K562 (cell line): Measurements from ENCODE around the gene SLITRK3. TPM values are rescaled to one million over a fixed set of nuclear protein-coding genes. Genes with fewer than 3 reads are reported as not detected.

ENCODE experiments used
- ATAC-seq: fragments of 200-7000 bp; cut with Tn5 transposase; 3 replicates; pipeline ENCODE4 v1.9.1; 2020; ENCODE audit warnings: moderate library complexity
- BruUV-seq: library from RNA; stranded (reverse); fragments of 400-500 nt; replicated peaks from 2 replicates; lab custom pipeline; 2021; lab: Mats Ljungman, UMichigan
- CTCF ChIA-PET: fragments of 300-600 bp; formaldehyde crosslinking; extraction: SDS; loops from one replicate; lab custom pipeline; 2021; ENCODE audit warnings: low intra/inter-chr PET ratio; lab: Yijun Ruan, JAX
- POLR2A ChIA-PET: fragments of 300-600, 350-650 bp; sonication (Branson Sonifier 250); formaldehyde crosslinking; extraction: SDS; loops from one replicate; lab custom pipeline; 2021; ENCODE audit warnings: antibody characterized with exemption, inconsistent platforms; lab: Yijun Ruan, JAX
- DNase-seq, 4 experiments: peaks; one replicate each; pipeline versions ENCODE4 v3.0.0 to v3.0.0-alpha.2; 2011 to 2018; ENCODE audit warnings: low spot score in 3 of 4, mixed read lengths in 3 of 4; ENCODE audit errors: extremely low read depth in 1 of 4
- FAIRE-seq: peaks from 2 replicates; lab custom pipeline; 2011; peaks lifted over from hg19 to GRCh38; lab: Jason Lieb, UNC
- H2AFZ ChIP-seq: 2 replicates; pipeline ENCODE4 v1.6.0; 2011; ENCODE audit warnings: low read depth, low read length, control low read depth, inconsistent platforms
- H3K27ac ChIP-seq: fragments of 200-600 bp; 3 replicates; pipeline ENCODE4 v1.8.0; 2011; ENCODE audit warnings: low read depth, mild to moderate bottlenecking, control low read depth, inconsistent platforms, low read length, moderate library complexity, mixed read lengths; ENCODE audit errors: extremely low read depth
- H3K27me3 ChIP-seq, 2 experiments: fragments of 300-600 bp in 1 of 2; 2 replicates in 1 of 2; 3 replicates in 1 of 2; pipeline versions ENCODE4 v1.6.0 to v1.8.0; 2011; ENCODE audit warnings: inconsistent platforms in 2 of 2, low read length in 2 of 2, mild to moderate bottlenecking in 1 of 2, mixed read lengths in 1 of 2, moderate library complexity in 1 of 2; ENCODE audit not compliant: control insufficient read depth in 2 of 2, insufficient read depth in 2 of 2
- H3K36me3 ChIP-seq: fragments of 300-600 bp; 3 replicates; pipeline ENCODE4 v1.8.0; 2011; ENCODE audit warnings: mild to moderate bottlenecking, low read length, inconsistent platforms; ENCODE audit not compliant: control insufficient read depth, insufficient read depth
- H3K4me1 ChIP-seq, 2 experiments: fragments of 200-600 bp in 1 of 2; replicated peaks in 1 of 2; 2 replicates in 1 of 2; 3 replicates in 1 of 2; pipeline versions ENCODE4 v1.5.1 to v1.8.0; 2011; ENCODE audit warnings: inconsistent platforms in 2 of 2, low read length in 2 of 2, mild to moderate bottlenecking in 1 of 2, mixed read lengths in 1 of 2, moderate library complexity in 1 of 2; ENCODE audit not compliant: control insufficient read depth in 2 of 2, insufficient read depth in 2 of 2
- H3K4me2 ChIP-seq: 2 replicates; pipeline ENCODE4 v1.6.1; 2011; ENCODE audit warnings: low read length, control low read depth, inconsistent platforms, mixed read lengths; ENCODE audit not compliant: insufficient read depth
- H3K4me3 ChIP-seq: fragments of 200-600 bp; sonication (generic), shearing (Covaris generic); 2 replicates; pipeline ENCODE4 v1.5.1; 2016; ENCODE audit warnings: control low read depth, inconsistent platforms
- H3K79me2 ChIP-seq: fragments of 200-600 bp; 3 replicates; pipeline ENCODE4 v1.8.0; 2011; ENCODE audit warnings: low read length, inconsistent platforms; ENCODE audit not compliant: control insufficient read depth, insufficient read depth
- H3K9ac ChIP-seq, 2 experiments: 2 replicates each; pipeline versions ENCODE4 v1.6.0 to v1.6.1; 2011; ENCODE audit warnings: low read depth in 2 of 2, low read length in 2 of 2, control low read depth in 1 of 2, inconsistent platforms in 1 of 2, mild to moderate bottlenecking in 1 of 2, mixed read lengths in 1 of 2; ENCODE audit not compliant: insufficient read depth in 1 of 2
- H3K9me1 ChIP-seq: one replicate; pipeline ENCODE4 v1.6.0; 2011; ENCODE audit warnings: inconsistent platforms, mild to moderate bottlenecking, low read length, moderate library complexity; ENCODE audit not compliant: control insufficient read depth, insufficient read depth
- H3K9me3 ChIP-seq: replicated peaks from 2 replicates; pipeline ENCODE4 v1.5.1; 2011; ENCODE audit warnings: low read depth, low read length, inconsistent platforms; ENCODE audit not compliant: control insufficient read depth, insufficient read depth
- H4K20me1 ChIP-seq: replicated peaks from 2 replicates; pipeline ENCODE4 v1.6.1; 2011; ENCODE audit warnings: low read length, inconsistent platforms, mixed read lengths; ENCODE audit not compliant: control insufficient read depth, insufficient read depth
- AFF1 ChIP-seq, 2 experiments: fragments of 450-650 bp; IDR thresholded peaks; 2 replicates each; pipeline ENCODE4 v1.6.1; 2018; ENCODE audit warnings: mild to moderate bottlenecking in 2 of 2, low read depth in 1 of 2; ENCODE audit not compliant: partially characterized antibody in 2 of 2
- ELF1 ChIP-seq: fragments of 200-800 bp; sonication (Bioruptor generic); IDR thresholded peaks from 2 replicates; pipeline ENCODE4 v1.6.1; 2016; ENCODE audit warnings: missing genetic modification characterization, missing compliant biosample characterization
- HOXB6 ChIP-seq: fragments of 250-450 bp; sonication (Bioruptor Pico); IDR thresholded peaks from 2 replicates; pipeline ENCODE4 v1.5.1; 2022; ENCODE audit warnings: mild to moderate bottlenecking, borderline replicate concordance
- JUND ChIP-seq, 2 experiments: IDR thresholded peaks; 2 replicates in 1 of 2; 3 replicates in 1 of 2; pipeline ENCODE4 v1.6.1; 2011; ENCODE audit warnings: borderline replicate concordance in 2 of 2, low read depth in 2 of 2, low read length in 2 of 2, improper control_type of control experiment in 1 of 2, missing biosample characterization in 1 of 2, missing genetic modification characterization in 1 of 2, missing genetic modification reagents in 1 of 2
- MAFF ChIP-seq: IDR thresholded peaks from 2 replicates; pipeline ENCODE4 v1.6.1; 2012; ENCODE audit warnings: low read length, improper control_type of control experiment
- MAFK ChIP-seq: IDR thresholded peaks from 2 replicates; pipeline ENCODE4 v1.6.1; 2011; ENCODE audit warnings: low read length, improper control_type of control experiment
- NFE2 ChIP-seq: IDR thresholded peaks from 2 replicates; pipeline ENCODE4 v1.6.1; 2014; ENCODE audit warnings: antibody characterized with exemption, low read depth
- TRIM28 ChIP-seq: fragments of 450-650 bp; IDR thresholded peaks from 2 replicates; pipeline ENCODE4 v1.6.1; 2017
- USF2 ChIP-seq: sonication (generic); formaldehyde crosslinking; IDR thresholded peaks from 2 replicates; pipeline ENCODE4 v1.5.0; 2020; ENCODE audit warnings: missing genetic modification reagents
- ZNF316 ChIP-seq: fragments of 450-650 bp; IDR thresholded peaks from 2 replicates; pipeline ENCODE4 v1.6.1; 2016
- whole genome bisulfite sequencing: fragments of 100-300 bp; shearing (Covaris generic); methylation state at CpG from one replicate; pipeline ENCODE4 v1.1.6; 2016; ENCODE audit warnings: low coverage, mixed read lengths; ENCODE audit not compliant: insufficient coverage; ENCODE audit errors: missing lambda C conversion rate; 5-methylcytosine and 5-hydroxymethylcytosine counted together
- in situ Hi-C: fragments of 300-500 bp; cut with MboI; formaldehyde crosslinking; loops from 4 replicates; pipeline ENCODE4 v1.15.0; 2018; ENCODE audit warnings: inconsistent platforms, mixed read lengths
- intact Hi-C: fragments of 100-400 bp; cut with micrococcal nuclease; formaldehyde crosslinking; loops from 2 replicates; pipeline ENCODE4 v1.14.2; 2022
- polyA plus RNA-seq, 8 experiments: library from polyadenylated mRNA; depleted of rRNA in 4 of 8; stranded (reverse) in 5 of 8; unstranded in 3 of 8; fragments of >200 nt; fragmentation: Nextera tagmentation in 2 of 8; fragmentation: Illumina TruSeq in 1 of 8; extraction: Ambion mirVana in 2 of 8; extraction: Trizol in 1 of 8; gene quantifications; 2 replicates each; pipeline versions ENCODE4 v1.2.1 to v1.2.3, GENCODE V29; 2011 to 2014; ENCODE audit warnings: inconsistent platforms in 1 of 8, missing spikeins in 1 of 8
- total RNA-seq, 7 experiments: library from RNA; depleted of rRNA in 6 of 7; stranded (reverse); fragments of >200 nt in 6 of 7; fragmentation: Illumina TruSeq in 2 of 7; extraction: Trizol in 2 of 7; gene quantifications; 2 replicates each; pipeline versions ENCODE4 v1.2.1 to v1.2.3, GENCODE V29; 2011 to 2021; ENCODE audit warnings: low replicate concordance in 1 of 7

Gene SLITRK3
- total and polyA plus RNA-seq, 9 of the 15 experiments (the other 6 are each of a cell fraction or from before 2014, with no cell fraction given) = not detected

- POLR2A ChIA-PET = no interaction called here
- Histone ChIP-seq H3K9me1 (no peaks in the 10 kb centered on the region), H3K27ac (no peak overlapping the region), H4K20me1 (no peaks in the 10 kb centered on the region), H3K4me3 (no peak overlapping the region), H3K79me2 (no peaks in the 10 kb centered on the region), H3K36me3 (no peaks in the 10 kb centered on the region), H3K9me3 (no peaks in the 10 kb centered on the region; the same call in 1 of the 2 replicates), H3K4me1 (no peaks in the 10 kb centered on the region), H3K27me3 (no peaks in the 10 kb centered on the region), H3K9ac (no peak overlapping the region), H2AFZ (no peak overlapping the region), H3K4me2 (no peak overlapping the region)
- FAIRE-seq (no peak), ATAC-seq (no peak), DNase-seq (no peak)
- CTCF ChIA-PET = no interaction called here
- TF ChIP-seq ELF1 (no peak), JUND (IDR thresholded peaks at IDR 0.05; ENCODE audit: borderline replicate concordance, low read depth, low read length) (no peak), JUND (tag; IDR thresholded peaks at IDR 0.05; ENCODE audit: borderline replicate concordance, low read depth, low read length) (no peak), MAFF (0 out of 2 replicates have a peak, but pooled peaks have one; percentile 25), AFF1 (IDR thresholded peaks at IDR 0.05; ENCODE audit: low read depth in 1 of 2, partially characterized antibody in 2 of 2) (no peak), HOXB6 (no peak), TRIM28 (no peak), MAFK (no peak), NFE2 (no peak), USF2 (CRISPR knock-in tag) (no peak), ZNF316 (peak; percentile 28; the same call in 1 of the 2 replicates)
- in situ Hi-C loops (no loop called here), intact Hi-C loops (no loop called here)
- BruUV-seq = no TSS peak
- WGBS = 0% methylated on average over 3 of the region's 3 CpGs
These were observed 25.9 kb downstream of the SLITRK3 start for GRCh38 chr3:165170236-165170635.
